HepG2 (cell line): ENCODE data around the gene NAT9. TPM values are rescaled to one million over a fixed set of nuclear protein-coding genes. Genes with fewer than 3 reads are reported as not detected.

Experiments used
- ERF ChIP-seq: IDR thresholded peaks from 2 replicates; pipeline ENCODE4 v1.6.1; 2018; ENCODE audit warnings: missing biosample characterization, missing genetic modification reagents
- IKZF1 ChIP-seq: fragments of 450-650 bp; IDR thresholded peaks from 2 replicates; pipeline ENCODE4 v1.7.1; 2016
- NRL ChIP-seq: sonication (generic); formaldehyde crosslinking; IDR thresholded peaks from 2 replicates; pipeline ENCODE4 v1.5.0; 2020; ENCODE audit warnings: missing genetic modification reagents, mild to moderate bottlenecking, moderate library complexity, borderline replicate concordance
- RFXANK ChIP-seq: IDR thresholded peaks from 2 replicates; pipeline ENCODE4 v1.6.1; 2016
- TAF15 ChIP-seq: fragments of 200-400 bp; formaldehyde crosslinking; IDR thresholded peaks from one replicate; pipeline ENCODE4 v1.6.1; 2018; ENCODE audit warnings: mild to moderate bottlenecking, low read depth, low read length; ENCODE audit not compliant: poor library complexity, severe bottlenecking
- ZBTB44 ChIP-seq: sonication (generic); formaldehyde crosslinking; IDR thresholded peaks from 2 replicates; pipeline ENCODE4 v1.4.0; 2020; ENCODE audit warnings: missing genetic modification reagents
- ZC3H13 ChIP-seq: sonication (generic); formaldehyde crosslinking; IDR thresholded peaks from 2 replicates; pipeline ENCODE4 v1.8.1; 2023; ENCODE audit warnings: mild to moderate bottlenecking, missing genetic modification reagents, moderate library complexity
- ZNF33A ChIP-seq: sonication (generic); formaldehyde crosslinking; IDR thresholded peaks from 2 replicates; pipeline ENCODE4 v1.5.1; 2020; ENCODE audit warnings: missing genetic modification reagents, mild to moderate bottlenecking, moderate library complexity, borderline replicate concordance
- ZNF7 ChIP-seq: IDR thresholded peaks from 2 replicates; pipeline ENCODE4 v1.6.1; 2016; ENCODE audit warnings: missing biosample characterization, missing genetic modification reagents
- ZNF703 ChIP-seq: sonication (generic); formaldehyde crosslinking; IDR thresholded peaks from 2 replicates; pipeline ENCODE4 v1.5.1; 2020; ENCODE audit warnings: missing genetic modification reagents, mild to moderate bottlenecking, moderate library complexity, borderline replicate concordance
- ZNF775 ChIP-seq: sonication (generic); formaldehyde crosslinking; IDR thresholded peaks from 2 replicates; pipeline ENCODE4 v1.4.0; 2020; ENCODE audit warnings: missing genetic modification reagents, mild to moderate bottlenecking, moderate library complexity, borderline replicate concordance
- polyA plus RNA-seq, 8 experiments: library from polyadenylated mRNA; depleted of rRNA in 3 of 8; stranded (reverse) in 7 of 8; unstranded in 1 of 8; fragments of >200 nt; fragmentation: Illumina TruSeq in 4 of 8; extraction: Trizol in 4 of 8; gene quantifications; 2 replicates each; pipeline versions ENCODE4 v1.2.1 to v1.2.3, GENCODE V29; 2011 to 2016; ENCODE audit warnings: low read depth in 4 of 8, missing spikeins in 1 of 8, mixed read lengths in 1 of 8; ENCODE audit not compliant: insufficient read depth in 1 of 8
- total RNA-seq, 5 experiments: library from RNA; depleted of rRNA; stranded (reverse); fragments of >200 nt; fragmentation: Illumina TruSeq; extraction: Trizol; gene quantifications; 2 replicates each; pipeline ENCODE4 v1.2.3, GENCODE V29; 2016; ENCODE audit warnings: low read depth in 1 of 5
- TF ChIP-seq, protein P1 (sequence below): sonication (generic); formaldehyde crosslinking; IDR thresholded peaks from 2 replicates; pipeline ENCODE4 v1.8.1; 2023; ENCODE audit warnings: mild to moderate bottlenecking, inconsistent platforms, moderate library complexity, missing genetic modification reagents, borderline replicate concordance
- TF ChIP-seq, protein P2 (sequence below): sonication (generic); formaldehyde crosslinking; IDR thresholded peaks from 2 replicates; pipeline ENCODE4 v1.5.0; 2020; ENCODE audit warnings: mild to moderate bottlenecking, missing genetic modification reagents
- TF ChIP-seq, protein P3 (sequence below): sonication (generic); formaldehyde crosslinking; IDR thresholded peaks from 2 replicates; pipeline ENCODE4 v1.4.0; 2020; ENCODE audit warnings: missing genetic modification reagents, borderline replicate concordance
- TF ChIP-seq, protein P4 (sequence below): IDR thresholded peaks from 2 replicates; pipeline ENCODE4 v1.6.1; 2016; ENCODE audit warnings: mild to moderate bottlenecking, missing biosample characterization, missing genetic modification reagents
- TF ChIP-seq, protein P5 (sequence below): sonication (generic); formaldehyde crosslinking; IDR thresholded peaks from 2 replicates; pipeline ENCODE4 v1.5.0; 2020; ENCODE audit warnings: mild to moderate bottlenecking, missing genetic modification reagents, borderline replicate concordance

The NAT9 gene
- total and polyA plus RNA-seq, 2 of the 13 experiments (the other 11 are each of a cell fraction or from before 2014, with no cell fraction given), result 39.7 to 44.2 TPM

DNA sequence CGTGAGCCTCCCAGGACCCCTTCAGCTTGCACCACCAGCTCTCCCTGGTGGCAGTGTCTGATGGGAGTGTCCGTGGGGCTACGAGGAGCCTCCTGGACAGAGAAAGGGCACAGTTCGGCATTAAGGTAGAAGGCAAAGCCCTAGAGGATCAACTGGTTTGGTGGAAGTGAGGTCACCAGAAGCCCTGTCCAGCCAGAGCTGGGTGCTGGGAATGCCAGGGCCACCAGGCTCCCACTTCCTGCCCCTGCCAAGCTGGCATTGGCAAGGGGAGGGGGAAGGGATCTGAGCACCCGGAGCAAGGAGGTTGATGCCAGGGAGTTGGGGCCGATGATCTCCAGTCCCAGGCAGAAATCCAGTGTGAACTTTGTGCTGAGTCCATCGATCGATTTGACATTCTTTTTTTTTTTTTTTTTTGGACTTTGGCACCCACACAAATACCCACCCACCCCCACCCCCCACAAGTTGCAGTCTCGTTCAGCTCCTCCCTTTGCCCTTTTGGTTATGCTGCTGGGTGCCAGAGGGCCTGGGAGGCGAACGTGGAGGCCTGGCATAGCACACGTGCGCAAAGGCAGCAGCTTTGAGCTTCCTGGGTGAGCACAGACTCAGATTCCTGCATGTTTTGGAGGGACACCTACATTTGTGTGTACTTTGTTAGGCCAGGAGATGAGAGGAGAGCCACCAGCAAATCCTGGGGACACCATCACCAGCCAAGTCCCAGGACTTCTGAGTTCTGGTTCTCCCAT is 25.6 kb downstream of the NAT9 start (continued):
- TF ChIP-seq, protein P1, sequence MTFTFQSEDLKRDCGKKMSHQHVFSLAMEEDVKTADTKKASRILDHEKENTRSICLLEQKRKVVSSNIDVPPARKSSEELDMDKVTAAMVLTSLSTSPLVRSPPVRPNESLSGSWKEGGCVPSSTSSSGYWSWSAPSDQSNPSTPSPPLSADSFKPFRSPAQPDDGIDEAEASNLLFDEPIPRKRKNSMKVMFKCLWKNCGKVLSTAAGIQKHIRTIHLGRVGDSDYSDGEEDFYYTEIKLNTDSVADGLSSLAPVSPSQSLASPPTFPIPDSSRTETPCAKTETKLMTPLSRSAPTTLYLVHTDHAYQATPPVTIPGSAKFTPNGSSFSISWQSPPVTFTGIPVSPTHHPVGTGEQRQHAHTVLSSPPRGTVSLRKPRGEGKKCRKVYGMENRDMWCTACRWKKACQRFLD (CRISPR knock-in tag), result no peak
- TF ChIP-seq ERF (CRISPR knock-in tag) (peak; percentile 61; the same call in 1 of the 2 replicates), ZC3H13 (peak; percentile 91), ZNF33A (no peak), ZNF703 (CRISPR knock-in tag) (no peak), ZBTB44 (CRISPR knock-in tag) (no peak), IKZF1 (no peak), ZNF7 (CRISPR knock-in tag) (no peak), NRL (CRISPR knock-in tag) (peak; percentile 70), TAF15 (no peak), ZNF775 (CRISPR knock-in tag) (no peak; the same call in 1 of the 2 replicates), RFXANK (no peak; the same call in 1 of the 2 replicates)
- TF ChIP-seq, protein P2, sequence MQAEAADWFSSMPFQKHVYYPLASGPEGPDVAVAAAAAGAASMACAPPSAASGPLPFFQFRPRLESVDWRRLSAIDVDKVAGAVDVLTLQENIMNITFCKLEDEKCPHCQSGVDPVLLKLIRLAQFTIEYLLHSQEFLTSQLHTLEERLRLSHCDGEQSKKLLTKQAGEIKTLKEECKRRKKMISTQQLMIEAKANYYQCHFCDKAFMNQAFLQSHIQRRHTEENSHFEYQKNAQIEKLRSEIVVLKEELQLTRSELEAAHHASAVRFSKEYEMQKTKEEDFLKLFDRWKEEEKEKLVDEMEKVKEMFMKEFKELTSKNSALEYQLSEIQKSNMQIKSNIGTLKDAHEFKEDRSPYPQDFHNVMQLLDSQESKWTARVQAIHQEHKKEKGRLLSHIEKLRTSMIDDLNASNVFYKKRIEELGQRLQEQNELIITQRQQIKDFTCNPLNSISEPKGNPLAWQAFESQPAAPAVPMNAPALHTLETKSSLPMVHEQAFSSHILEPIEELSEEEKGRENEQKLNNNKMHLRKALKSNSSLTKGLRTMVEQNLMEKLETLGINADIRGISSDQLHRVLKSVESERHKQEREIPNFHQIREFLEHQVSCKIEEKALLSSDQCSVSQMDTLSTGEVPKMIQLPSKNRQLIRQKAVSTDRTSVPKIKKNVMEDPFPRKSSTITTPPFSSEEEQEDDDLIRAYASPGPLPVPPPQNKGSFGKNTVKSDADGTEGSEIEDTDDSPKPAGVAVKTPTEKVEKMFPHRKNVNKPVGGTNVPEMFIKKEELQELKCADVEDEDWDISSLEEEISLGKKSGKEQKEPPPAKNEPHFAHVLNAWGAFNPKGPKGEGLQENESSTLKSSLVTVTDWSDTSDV (CRISPR knock-in tag), result 0 out of 2 replicates have a peak, but pooled peaks have one; percentile 37
- TF ChIP-seq, protein P3, sequence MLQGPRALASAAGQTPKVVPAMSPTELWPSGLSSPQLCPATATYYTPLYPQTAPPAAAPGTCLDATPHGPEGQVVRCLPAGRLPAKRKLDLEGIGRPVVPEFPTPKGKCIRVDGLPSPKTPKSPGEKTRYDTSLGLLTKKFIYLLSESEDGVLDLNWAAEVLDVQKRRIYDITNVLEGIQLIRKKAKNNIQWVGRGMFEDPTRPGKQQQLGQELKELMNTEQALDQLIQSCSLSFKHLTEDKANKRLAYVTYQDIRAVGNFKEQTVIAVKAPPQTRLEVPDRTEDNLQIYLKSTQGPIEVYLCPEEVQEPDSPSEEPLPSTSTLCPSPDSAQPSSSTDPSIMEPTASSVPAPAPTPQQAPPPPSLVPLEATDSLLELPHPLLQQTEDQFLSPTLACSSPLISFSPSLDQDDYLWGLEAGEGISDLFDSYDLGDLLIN (CRISPR knock-in tag), result 0 out of 2 replicates have a peak, but pooled peaks have one; percentile 34
- TF ChIP-seq, protein P4, sequence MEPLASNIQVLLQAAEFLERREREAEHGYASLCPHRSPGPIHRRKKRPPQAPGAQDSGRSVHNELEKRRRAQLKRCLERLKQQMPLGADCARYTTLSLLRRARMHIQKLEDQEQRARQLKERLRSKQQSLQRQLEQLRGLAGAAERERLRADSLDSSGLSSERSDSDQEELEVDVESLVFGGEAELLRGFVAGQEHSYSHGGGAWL (CRISPR knock-in tag), result peak; percentile 83; the same call in 1 of the 2 replicates
- TF ChIP-seq, protein P5, sequence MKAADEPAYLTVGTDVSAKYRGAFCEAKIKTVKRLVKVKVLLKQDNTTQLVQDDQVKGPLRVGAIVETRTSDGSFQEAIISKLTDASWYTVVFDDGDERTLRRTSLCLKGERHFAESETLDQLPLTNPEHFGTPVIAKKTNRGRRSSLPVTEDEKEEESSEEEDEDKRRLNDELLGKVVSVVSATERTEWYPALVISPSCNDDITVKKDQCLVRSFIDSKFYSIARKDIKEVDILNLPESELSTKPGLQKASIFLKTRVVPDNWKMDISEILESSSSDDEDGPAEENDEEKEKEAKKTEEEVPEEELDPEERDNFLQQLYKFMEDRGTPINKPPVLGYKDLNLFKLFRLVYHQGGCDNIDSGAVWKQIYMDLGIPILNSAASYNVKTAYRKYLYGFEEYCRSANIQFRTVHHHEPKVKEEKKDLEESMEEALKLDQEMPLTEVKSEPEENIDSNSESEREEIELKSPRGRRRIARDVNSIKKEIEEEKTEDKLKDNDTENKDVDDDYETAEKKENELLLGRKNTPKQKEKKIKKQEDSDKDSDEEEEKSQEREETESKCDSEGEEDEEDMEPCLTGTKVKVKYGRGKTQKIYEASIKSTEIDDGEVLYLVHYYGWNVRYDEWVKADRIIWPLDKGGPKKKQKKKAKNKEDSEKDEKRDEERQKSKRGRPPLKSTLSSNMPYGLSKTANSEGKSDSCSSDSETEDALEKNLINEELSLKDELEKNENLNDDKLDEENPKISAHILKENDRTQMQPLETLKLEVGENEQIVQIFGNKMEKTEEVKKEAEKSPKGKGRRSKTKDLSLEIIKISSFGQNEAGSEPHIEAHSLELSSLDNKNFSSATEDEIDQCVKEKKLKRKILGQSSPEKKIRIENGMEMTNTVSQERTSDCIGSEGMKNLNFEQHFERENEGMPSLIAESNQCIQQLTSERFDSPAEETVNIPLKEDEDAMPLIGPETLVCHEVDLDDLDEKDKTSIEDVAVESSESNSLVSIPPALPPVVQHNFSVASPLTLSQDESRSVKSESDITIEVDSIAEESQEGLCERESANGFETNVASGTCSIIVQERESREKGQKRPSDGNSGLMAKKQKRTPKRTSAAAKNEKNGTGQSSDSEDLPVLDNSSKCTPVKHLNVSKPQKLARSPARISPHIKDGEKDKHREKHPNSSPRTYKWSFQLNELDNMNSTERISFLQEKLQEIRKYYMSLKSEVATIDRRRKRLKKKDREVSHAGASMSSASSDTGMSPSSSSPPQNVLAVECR (CRISPR knock-in tag), result peak; percentile 86
